Measurements from ENCODE around the gene ENOX1.
"Not testable (repeated sequence)": the region's sequence is repeated elsewhere in the genome, so short reads cannot be mapped to it uniquely, and the experiment has no call there.

The ENOX1 gene

GRCh38 chr13:43220873-43221595, 565.7 kb downstream of the ENOX1 start:
- DNase-seq = no peak

- DNase-seq = peak in 4 of 58 donors; percentile 4 to 21 (median 10)
Measured at GRCh38 chr13:43214124-43214523, 572.6 kb downstream of the ENOX1 start.

- DNase-seq = no peak
Measured at GRCh38 chr13:43206838-43207237, 579.9 kb downstream of the ENOX1 start.

GRCh38 chr13:43205416-43205815, 581.4 kb downstream of the ENOX1 start:
- no peak for DNase-seq

- no peak for DNase-seq
Measured at GRCh38 chr13:43204591-43204990, 582.2 kb downstream of the ENOX1 start.

- DNase-seq = no peak
Measured at GRCh38 chr13:43203781-43204180, 583.0 kb downstream of the ENOX1 start.

GRCh38 chr13:43200736-43201135, 586.0 kb downstream of the ENOX1 start:
- DNase-seq = no peak

GRCh38 chr13:43200307-43200706, 586.5 kb downstream of the ENOX1 start:
- no peak for DNase-seq

GRCh38 chr13:43196750-43197370, 589.9 kb downstream of the ENOX1 start:
- DNase-seq = no peak

GRCh38 chr13:43196086-43196621, 590.6 kb downstream of the ENOX1 start:
- peak in 8 of 58 donors; percentile 3 to 23 (median 10) for DNase-seq

- no peak for DNase-seq
Measured at GRCh38 chr13:43195551-43195950, 591.2 kb downstream of the ENOX1 start.

GRCh38 chr13:43195112-43195511, 591.7 kb downstream of the ENOX1 start:
- no peak for DNase-seq

GRCh38 chr13:43193789-43194420, 592.9 kb downstream of the ENOX1 start:
- no peak for DNase-seq

- DNase-seq = no peak
Measured at GRCh38 chr13:43191546-43191945, 595.2 kb downstream of the ENOX1 start.

GRCh38 chr13:43185226-43185625, 601.5 kb downstream of the ENOX1 start:
- no peak for DNase-seq

- DNase-seq = no peak
Measured at GRCh38 chr13:43180837-43181236, 605.9 kb downstream of the ENOX1 start.

GRCh38 chr13:43180036-43180660, 606.6 kb downstream of the ENOX1 start:
- no peak for DNase-seq

GRCh38 chr13:43171489-43171888, 615.3 kb downstream of the ENOX1 start:
- DNase-seq = no peak

GRCh38 chr13:43170506-43170905, 616.3 kb downstream of the ENOX1 start:
- no peak for DNase-seq

- not testable (repeated sequence) for DNase-seq
Measured at GRCh38 chr13:43168434-43168833, 618.3 kb downstream of the ENOX1 start.

- no peak for DNase-seq
Measured at GRCh38 chr13:43167731-43168130, 619.0 kb downstream of the ENOX1 start.
